Sigmoid colon (tissue), 4 donors: ENCODE measurements around the gene DNAJC6.

Experiments
- CTCF ChIP-seq, 4 experiments: fragments of 450-650 bp in 3 of 4; fragments of 200-600 bp in 1 of 4; IDR thresholded peaks; one replicate each; pipeline ENCODE4 v1.5.1; 2016 to 2019; ENCODE audit warnings: antibody characterized with exemption in 4 of 4, mild to moderate bottlenecking in 3 of 4, moderate library complexity in 2 of 4
- POLR2A ChIP-seq, 2 donors: fragments of 450-650 bp; IDR thresholded peaks; one replicate each; pipeline ENCODE4 v1.6.1; 2016; ENCODE audit warnings: antibody characterized with exemption in 2 of 2, mild to moderate bottlenecking in 2 of 2, moderate library complexity in 2 of 2
- POLR2AphosphoS5 ChIP-seq, 4 donors: sonication (generic); formaldehyde crosslinking; IDR thresholded peaks; one replicate each; pipeline ENCODE4 v1.6.1; 2017; ENCODE audit warnings: antibody characterized with exemption in 4 of 4

GRCh38 chr1:65334081-65334480, 24.7 kb downstream of the DNAJC6 start:
- TF ChIP-seq CTCF (IDR thresholded peaks at IDR 0.05): no peak
- TF ChIP-seq POLR2A (IDR thresholded peaks at IDR 0.05): no peak
- no peak for TF ChIP-seq POLR2AphosphoS5 (IDR thresholded peaks at IDR 0.05)
